AG04449 (cell line): ENCODE measurements around the gene IGF2BP3.

ENCODE experiments used
- CTCF ChIA-PET: fragments of 350-600 bp; formaldehyde crosslinking; extraction: SDS; loops from one replicate; lab custom pipeline; 2021; ENCODE audit warnings: antibody characterized with exemption; lab: Yijun Ruan, JAX
- POLR2A ChIA-PET: fragments of 400-600, 350-600 bp; formaldehyde crosslinking; extraction: SDS; loops from one replicate; lab custom pipeline; 2020; ENCODE audit warnings: antibody characterized with exemption, inconsistent platforms; lab: Yijun Ruan, JAX
- DNase-seq: peaks from one replicate; pipeline ENCODE4 v3.0.0-alpha.2; 2010; ENCODE audit warnings: low read depth, low spot score
- H3K4me3 ChIP-seq: 2 replicates; pipeline ENCODE4 v1.5.1; 2011; ENCODE audit warnings: low read depth, mild to moderate bottlenecking, control low read depth, low read length
- CTCF ChIP-seq: IDR thresholded peaks from one replicate; pipeline ENCODE4 v1.5.1; 2011; ENCODE audit warnings: mild to moderate bottlenecking, moderate library complexity, low read length, control low read depth, inconsistent platforms; ENCODE audit not compliant: insufficient read depth; ENCODE audit errors: missing control alignments

The IGF2BP3 gene

GRCh38 chr7:23487670-23488069 lies 17.4 kb upstream of the IGF2BP3 start:
- no peak for DNase-seq
- TF ChIP-seq CTCF, result no peak
- POLR2A ChIA-PET, result no interaction called here
- CTCF ChIA-PET, result interaction anchor here (0.6 to 1.4 kb wide), 2 partner anchors 11 to 15 kb away, joined by 3 read pairs; no protein-coding TSS in a partner anchor
- no peak overlapping the region for H3K4me3 ChIP-seq

GRCh38 chr7:23486002-23486773 lies 15.9 kb upstream of the IGF2BP3 start:
- POLR2A ChIA-PET, result no interaction called here
- CTCF ChIA-PET, result interaction anchor here (1.5 kb wide), 1 partner anchor 213 kb away, joined by 4 read pairs; no protein-coding TSS in a partner anchor
- H3K4me3 ChIP-seq, result no peak overlapping the region
- no peak for DNase-seq
- no peak for TF ChIP-seq CTCF

DNA sequence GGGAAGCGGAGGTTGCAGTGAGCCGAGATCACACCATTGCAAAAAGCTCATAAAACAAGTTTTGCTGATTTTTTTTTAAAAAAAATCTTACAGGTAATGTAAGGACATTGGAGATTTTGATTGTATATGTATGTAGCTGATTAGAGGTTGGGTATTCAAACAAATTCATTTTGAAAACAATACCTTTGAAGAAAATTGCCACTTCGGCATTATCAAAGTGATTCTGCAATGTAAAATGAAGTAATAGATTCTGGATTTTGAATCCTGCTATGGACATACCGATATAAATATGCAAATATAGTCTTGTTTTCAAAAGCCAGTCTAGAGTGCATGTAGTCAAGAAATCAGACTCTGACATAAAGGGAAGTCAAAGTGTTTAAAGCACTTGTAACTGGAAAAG lies 12.4 kb upstream of the IGF2BP3 start:
- POLR2A ChIA-PET, result no interaction called here
- no peak overlapping the region for H3K4me3 ChIP-seq
- CTCF ChIA-PET, result interaction anchor here (0.6 kb wide), 1 partner anchor 228 kb away, joined by 3 read pairs; no protein-coding TSS in a partner anchor
- TF ChIP-seq CTCF, result no peak
- no peak for DNase-seq

DNA sequence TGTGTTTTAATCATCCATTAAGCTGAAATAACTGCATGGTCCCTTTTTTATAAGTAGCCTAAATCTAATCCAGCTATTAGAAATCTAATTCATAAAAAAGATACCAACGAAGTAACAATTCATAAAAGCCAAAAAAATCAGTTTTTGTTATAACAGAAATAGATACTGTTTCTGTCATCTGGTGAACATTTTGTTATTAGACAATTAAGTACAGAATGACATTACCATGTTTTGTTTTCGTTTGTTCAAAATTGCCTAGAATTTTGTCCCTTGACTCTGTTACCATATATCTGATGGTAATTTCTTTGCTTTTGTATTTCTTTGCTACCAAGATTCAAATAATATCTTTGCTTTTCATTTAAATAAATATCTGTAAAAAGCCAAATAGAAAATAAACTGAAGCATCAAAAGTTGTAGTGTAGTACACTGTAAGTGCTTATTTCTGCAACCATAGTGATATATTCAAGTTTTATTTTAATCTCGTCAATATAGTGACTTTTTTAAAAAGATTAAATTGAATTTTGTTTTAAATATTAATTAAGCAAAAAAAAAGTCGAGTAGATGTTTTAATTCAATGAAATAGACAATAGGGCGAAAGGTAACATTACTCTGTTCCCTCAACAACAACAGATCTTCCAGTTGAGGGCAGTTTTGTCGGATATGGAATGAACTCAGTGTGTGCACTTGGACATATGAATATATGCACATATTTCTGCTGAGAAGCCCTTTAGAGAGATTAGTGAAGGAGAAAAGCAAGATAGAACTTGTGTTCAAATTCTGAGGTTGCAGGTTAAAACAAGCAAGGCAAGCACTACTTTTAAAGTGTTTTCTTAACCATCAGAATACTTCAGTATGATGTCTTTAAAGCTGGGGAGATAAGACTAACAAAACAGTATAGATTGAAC lies 7.9 kb upstream of the IGF2BP3 start:
- DNase-seq, result no peak
- CTCF ChIA-PET, result interaction anchor here (1.5 kb wide), 1 partner anchor 214 kb away, joined by 3 read pairs; no protein-coding TSS in a partner anchor

GRCh38 chr7:23477157-23477499 lies 6.8 kb upstream of the IGF2BP3 start:
- H3K4me3 ChIP-seq, result no peak overlapping the region
- no peak for TF ChIP-seq CTCF
- no peak for DNase-seq
- ChIA-PET POLR2A (no interaction called here), CTCF (no interaction called here)

More for the DNA sequence above, 7.9 kb upstream of the IGF2BP3 start:
- H3K4me3 ChIP-seq, result no peak overlapping the region
- POLR2A ChIA-PET, result no interaction called here
- no peak for TF ChIP-seq CTCF
